IMR-90 (cell line): Measurements from ENCODE around the gene SULT1A3. TPM values are rescaled to one million over a fixed set of nuclear protein-coding genes. Genes with fewer than 3 reads are reported as not detected.

Experiments used
- ATAC-seq: fragments of 200-7000 bp; cut with Tn5 transposase; 2 replicates; pipeline ENCODE4 v1.9.1; 2020; ENCODE audit warnings: low read depth, mild to moderate bottlenecking, moderate library complexity
- BruUV-seq: library from RNA; stranded (reverse); fragments of 400-500 nt; replicated peaks from 2 replicates; lab custom pipeline; 2021; lab: Mats Ljungman, UMichigan
- CTCF ChIA-PET: fragments of 300-600 bp; formaldehyde crosslinking; extraction: SDS; loops from one replicate; lab custom pipeline; 2021; ENCODE audit warnings: antibody characterized with exemption; lab: Yijun Ruan, JAX
- POLR2A ChIA-PET: fragments of 300-600 bp; sonication (Branson Sonifier 250); formaldehyde crosslinking; loops from one replicate; lab custom pipeline; 2022; ENCODE audit warnings: antibody characterized with exemption; ENCODE audit not compliant: unreplicated experiment; lab: Charles Lee
- DNase-seq: peaks from one replicate; pipeline ENCODE4 v3.0.0; 2013
- H2AFZ ChIP-seq: replicated peaks from 2 replicates; pipeline ENCODE3; 2013; ENCODE audit warnings: low read length, mild to moderate bottlenecking; ENCODE audit not compliant: poor library complexity
- H2AK5ac ChIP-seq: 2 replicates; pipeline ENCODE4 v1.6.1; 2013; ENCODE audit warnings: low read depth, low read length, inconsistent platforms
- H2AK9ac ChIP-seq: replicated peaks from 2 replicates; pipeline ENCODE3; 2013; ENCODE audit warnings: mild to moderate bottlenecking, low read depth, low read length, moderate library complexity; ENCODE audit not compliant: poor library complexity
- H2BK120ac ChIP-seq: 2 replicates; pipeline ENCODE4 v1.6.1; 2013; ENCODE audit warnings: low read depth, low read length, inconsistent platforms
- H2BK15ac ChIP-seq: 3 replicates; pipeline ENCODE4 v1.6.1; 2013; ENCODE audit warnings: low read depth, low read length, inconsistent platforms
- H2BK20ac ChIP-seq: 2 replicates; pipeline ENCODE4 v1.6.1; 2013; ENCODE audit warnings: low read depth, mild to moderate bottlenecking, inconsistent platforms, low read length, moderate library complexity
- H2BK5ac ChIP-seq: 2 replicates; pipeline ENCODE4 v1.6.1; 2013; ENCODE audit warnings: mild to moderate bottlenecking, low read depth, low read length, inconsistent platforms; ENCODE audit not compliant: poor library complexity, severe bottlenecking
- H3K14ac ChIP-seq: replicated peaks from 2 replicates; pipeline ENCODE4 v1.6.1; 2013; ENCODE audit warnings: low read depth, low read length, inconsistent platforms
- H3K18ac ChIP-seq: 2 replicates; pipeline ENCODE4 v1.6.1; 2013; ENCODE audit warnings: low read depth, low read length, control low read depth
- H3K23ac ChIP-seq: 2 replicates; pipeline ENCODE4 v1.6.1; 2013; ENCODE audit warnings: low read depth, low read length, inconsistent platforms
- H3K27ac ChIP-seq: 2 replicates; pipeline ENCODE4 v1.5.1; 2013; ENCODE audit warnings: mild to moderate bottlenecking, control low read depth, low read length; ENCODE audit not compliant: insufficient read depth
- H3K27me3 ChIP-seq: 2 replicates; pipeline ENCODE4 v1.6.1; 2013; ENCODE audit warnings: low read length; ENCODE audit not compliant: control insufficient read depth, insufficient read depth
- H3K36me3 ChIP-seq: 2 replicates; pipeline ENCODE4 v1.6.1; 2013; ENCODE audit warnings: low read length, mixed read lengths; ENCODE audit not compliant: control insufficient read depth, insufficient read depth
- H3K4ac ChIP-seq: 2 replicates; pipeline ENCODE4 v1.6.1; 2013; ENCODE audit warnings: low read depth, low read length, inconsistent platforms
- H3K4me1 ChIP-seq: 2 replicates; pipeline ENCODE4 v1.6.1; 2013; ENCODE audit warnings: low read length, mixed read lengths; ENCODE audit not compliant: control insufficient read depth, insufficient read depth
- H3K4me2 ChIP-seq: 2 replicates; pipeline ENCODE4 v1.6.1; 2013; ENCODE audit warnings: low read depth, mild to moderate bottlenecking, control low read depth, low read length, moderate library complexity
- H3K4me3 ChIP-seq: 2 replicates; pipeline ENCODE4 v1.5.1; 2013; ENCODE audit warnings: low read depth, mild to moderate bottlenecking, control low read depth, low read length, moderate library complexity; ENCODE audit not compliant: insufficient read depth
- H3K56ac ChIP-seq: 2 replicates; pipeline ENCODE4 v1.6.1; 2013; ENCODE audit warnings: low read length, inconsistent platforms; ENCODE audit not compliant: insufficient read depth; ENCODE audit errors: extremely low read depth
- H3K79me1 ChIP-seq, 2 experiments: 2 replicates each; pipeline ENCODE4 v1.6.1; 2013; ENCODE audit warnings: low read length in 2 of 2, inconsistent platforms in 1 of 2, low read depth in 1 of 2
- H3K9ac ChIP-seq: 2 replicates; pipeline ENCODE4 v1.6.1; 2013; ENCODE audit warnings: low read depth, low read length, control low read depth
- H3K9me1 ChIP-seq: 2 replicates; pipeline ENCODE4 v1.6.1; 2013; ENCODE audit warnings: low read length, inconsistent platforms; ENCODE audit not compliant: insufficient read depth
- H3K9me3 ChIP-seq: 2 replicates; pipeline ENCODE4 v1.6.1; 2013; ENCODE audit warnings: low read length; ENCODE audit not compliant: control insufficient read depth, insufficient read depth
- H4K20me1 ChIP-seq: 2 replicates; pipeline ENCODE4 v1.6.1; 2013; ENCODE audit warnings: low read length, inconsistent platforms; ENCODE audit not compliant: insufficient read depth
- H4K5ac ChIP-seq: 2 replicates; pipeline ENCODE4 v1.6.1; 2013; ENCODE audit warnings: mild to moderate bottlenecking, low read depth, low read length, control low read depth
- H4K8ac ChIP-seq, 2 experiments: 2 replicates each; pipeline ENCODE4 v1.6.1; 2013; ENCODE audit warnings: low read depth in 2 of 2, low read length in 2 of 2, control low read depth in 1 of 2, inconsistent platforms in 1 of 2
- H4K91ac ChIP-seq: 2 replicates; pipeline ENCODE4 v1.6.1; 2013; ENCODE audit warnings: low read depth, low read length, inconsistent platforms; ENCODE audit not compliant: insufficient read depth
- NFE2L2 ChIP-seq: fragments of 150-350 bp; IDR thresholded peaks from 2 replicates; pipeline ENCODE4 v1.6.1; 2016; ENCODE audit warnings: low read depth, mild to moderate bottlenecking, low read length
- RFX5 ChIP-seq: IDR thresholded peaks from 2 replicates; pipeline ENCODE4 v1.8.0; 2012; ENCODE audit warnings: low read depth, mild to moderate bottlenecking, low read length, moderate library complexity
- WGBS, 2 experiments: methylation state at CpG; one replicate each; pipeline versions ENCODE4 v1.1.5 to v1.1.7; 2013; ENCODE audit warnings: missing lambda C conversion rate in 2 of 2; ENCODE audit not compliant: insufficient read length in 1 of 2; ENCODE audit errors: extremely low coverage in 2 of 2; 5-methylcytosine and 5-hydroxymethylcytosine counted together
- dilution Hi-C: fragments of 300-500 bp; cut with HindIII; formaldehyde crosslinking; loops from one replicate; pipeline ENCODE4 v1.14.3; 2018; ENCODE audit warnings: low sequenced_read_pairs; ENCODE audit not compliant: unreplicated experiment
- in situ Hi-C: fragments of 300-500 bp; cut with MboI; formaldehyde crosslinking; loops from 3 replicates; pipeline ENCODE4 v1.14.3; 2019; ENCODE audit warnings: low sequenced_read_pairs, inconsistent platforms, mixed read lengths
- intact Hi-C: fragments of 100-400 bp; cut with micrococcal nuclease; formaldehyde crosslinking; loops from 2 replicates; pipeline ENCODE4 v1.10.0; 2022
- polyA plus RNA-seq, 3 experiments: library from polyadenylated mRNA; depleted of rRNA; stranded (reverse); fragments of >200 nt; gene quantifications; 2 replicates each; pipeline ENCODE4 v1.2.3, GENCODE V29; 2012; ENCODE audit warnings: low replicate concordance in 1 of 3
- total RNA-seq: library from RNA; depleted of rRNA; stranded (reverse); fragments of >200 nt; gene quantifications from 2 replicates; pipeline ENCODE4 v1.2.3, GENCODE V29; 2012
- TF ChIP-seq, protein P1 (sequence below): fragments of 150-350 bp; IDR thresholded peaks from 2 replicates; pipeline ENCODE4 v1.6.1; 2017; ENCODE audit warnings: mild to moderate bottlenecking, antibody characterized with exemption, low read length, low read depth

Gene SULT1A3
- total and polyA plus RNA-seq, 2 of the 4 experiments (the other 2 are of a cell fraction), result 0.18 to 17.2 TPM

DNA sequence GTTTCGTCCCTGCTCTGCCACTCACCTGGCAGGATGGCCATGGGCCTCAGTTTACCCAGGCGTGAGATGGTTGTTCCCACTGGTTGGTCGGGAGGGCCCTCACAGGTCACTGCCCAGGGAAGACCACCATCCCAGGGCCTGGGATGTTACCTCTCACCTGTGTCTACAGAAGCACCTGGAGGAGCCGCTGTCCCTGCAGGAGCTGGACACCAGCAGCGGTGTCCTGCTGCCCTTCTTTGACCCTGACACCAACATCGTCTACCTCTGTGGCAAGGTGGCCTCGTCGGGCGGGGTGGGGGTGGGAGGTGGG lies 11.5 kb upstream of the SULT1A3 start:
- DNase-seq (no peak), ATAC-seq (no peak)
- TF ChIP-seq NFE2L2, result no peak
- TF ChIP-seq, protein P1, sequence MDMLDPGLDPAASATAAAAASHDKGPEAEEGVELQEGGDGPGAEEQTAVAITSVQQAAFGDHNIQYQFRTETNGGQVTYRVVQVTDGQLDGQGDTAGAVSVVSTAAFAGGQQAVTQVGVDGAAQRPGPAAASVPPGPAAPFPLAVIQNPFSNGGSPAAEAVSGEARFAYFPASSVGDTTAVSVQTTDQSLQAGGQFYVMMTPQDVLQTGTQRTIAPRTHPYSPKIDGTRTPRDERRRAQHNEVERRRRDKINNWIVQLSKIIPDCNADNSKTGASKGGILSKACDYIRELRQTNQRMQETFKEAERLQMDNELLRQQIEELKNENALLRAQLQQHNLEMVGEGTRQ, result no peak
- no peak for TF ChIP-seq RFX5
- H4K91ac ChIP-seq, result no peak overlapping the region
- no peak overlapping the region for H4K8ac ChIP-seq
- no peak overlapping the region for H2AK5ac ChIP-seq
- peaks cover 2% of the 10 kb centered on the region; the same call in 1 of the 2 replicates for H3K4me1 ChIP-seq
- no peak overlapping the region for H3K14ac ChIP-seq
- H2AK9ac ChIP-seq, result no peak overlapping the region
- H3K18ac ChIP-seq, result no peak overlapping the region
- peaks cover 1% of the 10 kb centered on the region; the same call in 1 of the 2 replicates for H3K36me3 ChIP-seq
- no peaks in the 10 kb centered on the region for H4K20me1 ChIP-seq
- no peak overlapping the region for H3K9ac ChIP-seq
- H3K56ac ChIP-seq, result no peak overlapping the region
- no peak overlapping the region for H4K5ac ChIP-seq
- POLR2A ChIA-PET, result no interaction called here
- H3K27me3 ChIP-seq, result no peaks in the 10 kb centered on the region
- no peak overlapping the region for H2BK15ac ChIP-seq
- WGBS, 2 experiments, result 73% methylated on average over 2 of the region's 9 CpGs; no CpG with 5 or more reads in 1 of the 2 experiments
- H2BK5ac ChIP-seq, result no peak overlapping the region
- H3K4me2 ChIP-seq, result no peak overlapping the region
- no peak overlapping the region for H3K4ac ChIP-seq
- H3K23ac ChIP-seq, result no peak overlapping the region
- H2BK120ac ChIP-seq, result no peak overlapping the region
- H3K79me1 ChIP-seq, result peaks cover 0 to 7% of the 10 kb centered on the region in 2 experiments; a peak in 2 of 4 replicates
- dilution Hi-C loops, result no loop called here
- peak overlapping the region; percentile 4 for H2AFZ ChIP-seq
- H3K27ac ChIP-seq, result no peak overlapping the region
- no peak overlapping the region for H2BK20ac ChIP-seq
- H3K9me3 ChIP-seq, result no peaks in the 10 kb centered on the region
- BruUV-seq, result no TSS peak
- CTCF ChIA-PET, result no interaction called here
- H3K9me1 ChIP-seq, result no peaks in the 10 kb centered on the region
- intact Hi-C loops, result no loop called here
- in situ Hi-C loops, result loop anchor here (25.0 kb wide), 1 partner anchor 225 kb away; the partner anchor contains the start of gene ZNF771
- no peak overlapping the region for H3K4me3 ChIP-seq
